ENCODE results near the gene C16orf54.
"Not testable (repeated sequence)": the region's sequence is repeated elsewhere in the genome, so short reads cannot be mapped to it uniquely, and the experiment has no call there.

The C16orf54 gene

GRCh38 chr16:29739927-29740629 is 5.7 kb downstream of the C16orf54 start:
- not testable (repeated sequence) for DNase-seq

GRCh38 chr16:29738514-29738913 is 7.3 kb downstream of the C16orf54 start:
- no peak for DNase-seq

GRCh38 chr16:29737713-29738112 is 8.1 kb downstream of the C16orf54 start:
- DNase-seq = no peak

- DNase-seq = no peak
Measured at GRCh38 chr16:29736764-29737163, 9.0 kb downstream of the C16orf54 start.

GRCh38 chr16:29736112-29736511 is 9.7 kb downstream of the C16orf54 start:
- no peak for DNase-seq

DNA sequence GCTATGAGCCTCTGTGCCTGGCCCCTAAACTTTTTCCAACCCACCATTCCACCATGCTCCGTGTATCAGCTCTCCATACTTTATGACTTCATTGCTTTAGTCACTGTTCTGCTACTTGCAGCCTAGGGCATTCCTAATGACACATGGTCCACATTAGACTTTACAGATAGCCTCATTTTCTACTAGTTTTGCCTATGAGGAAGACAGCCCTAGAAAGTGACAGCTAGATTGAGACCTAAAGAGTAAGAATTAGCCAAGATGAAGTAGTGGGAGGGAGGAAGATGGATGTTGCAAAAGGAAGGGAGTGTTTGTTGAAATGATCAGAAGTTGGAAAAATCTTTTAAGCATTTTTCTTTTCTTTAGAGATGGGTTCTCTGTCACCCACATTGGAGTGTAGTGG is 11.0 kb downstream of the C16orf54 start:
- DNase-seq = no peak

DNA sequence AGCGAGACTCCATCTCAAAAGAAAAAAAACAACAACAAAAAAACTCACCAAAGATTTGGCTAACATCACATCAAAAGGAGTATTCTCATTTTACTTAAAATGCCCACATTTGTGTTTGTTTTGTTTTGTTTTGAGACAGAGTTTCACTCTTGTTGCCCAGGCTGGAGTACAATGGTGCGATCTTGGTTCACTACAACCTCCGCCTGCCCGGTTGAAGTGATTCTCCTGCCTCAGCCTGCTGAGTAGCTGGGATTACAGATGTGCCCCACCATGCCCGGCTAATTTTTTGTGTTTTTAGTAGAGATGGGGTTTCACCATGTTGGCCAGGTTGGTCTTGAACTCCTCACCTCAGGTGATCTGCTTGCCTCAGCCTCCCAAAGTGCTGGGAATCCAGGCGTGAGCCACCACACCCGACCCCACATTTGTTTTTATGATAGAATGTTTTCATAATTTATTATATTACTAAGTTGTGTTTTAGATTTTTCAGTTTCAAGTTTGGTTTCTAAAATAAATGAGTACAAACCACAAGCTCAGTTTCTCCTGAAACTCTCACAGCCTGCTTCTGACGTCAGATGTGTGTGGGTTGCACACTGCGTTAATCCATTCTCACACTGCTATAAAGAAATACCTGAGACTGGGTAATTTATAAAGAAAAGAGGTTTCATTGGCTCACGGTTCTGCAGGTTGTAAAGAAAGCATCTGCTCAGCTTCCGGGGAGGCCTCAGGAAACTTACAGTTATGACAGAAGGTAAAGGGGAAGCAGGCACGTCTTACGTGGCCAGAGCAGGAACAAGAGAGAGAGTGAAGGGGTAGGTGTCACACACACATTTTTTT is 13.8 kb downstream of the C16orf54 start:
- DNase-seq = not testable (repeated sequence)

DNA sequence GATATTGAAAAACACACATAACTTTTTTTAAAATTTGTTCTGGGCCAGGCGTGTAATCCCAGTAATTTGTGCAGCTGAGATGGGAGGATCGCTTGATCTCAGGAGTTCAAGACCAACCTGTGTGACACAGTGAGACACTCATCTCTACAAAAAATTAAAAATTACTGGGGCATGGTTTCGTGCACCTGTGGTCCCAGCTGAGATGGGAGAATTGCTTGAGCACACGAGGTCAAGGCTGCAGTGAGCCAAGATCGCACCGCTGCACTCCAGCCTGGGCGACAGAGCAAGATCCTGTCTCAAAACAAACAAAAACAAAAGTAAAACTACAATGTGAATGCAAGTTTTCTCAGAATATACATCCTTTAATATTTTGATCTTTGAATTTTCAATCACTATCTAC is 15.1 kb downstream of the C16orf54 start:
- no peak for DNase-seq

- DNase-seq = peak; percentile 38
Measured at GRCh38 chr16:29729116-29729521, 16.7 kb downstream of the C16orf54 start.

GRCh38 chr16:29727452-29727851 is 18.3 kb downstream of the C16orf54 start:
- DNase-seq = no peak

DNA sequence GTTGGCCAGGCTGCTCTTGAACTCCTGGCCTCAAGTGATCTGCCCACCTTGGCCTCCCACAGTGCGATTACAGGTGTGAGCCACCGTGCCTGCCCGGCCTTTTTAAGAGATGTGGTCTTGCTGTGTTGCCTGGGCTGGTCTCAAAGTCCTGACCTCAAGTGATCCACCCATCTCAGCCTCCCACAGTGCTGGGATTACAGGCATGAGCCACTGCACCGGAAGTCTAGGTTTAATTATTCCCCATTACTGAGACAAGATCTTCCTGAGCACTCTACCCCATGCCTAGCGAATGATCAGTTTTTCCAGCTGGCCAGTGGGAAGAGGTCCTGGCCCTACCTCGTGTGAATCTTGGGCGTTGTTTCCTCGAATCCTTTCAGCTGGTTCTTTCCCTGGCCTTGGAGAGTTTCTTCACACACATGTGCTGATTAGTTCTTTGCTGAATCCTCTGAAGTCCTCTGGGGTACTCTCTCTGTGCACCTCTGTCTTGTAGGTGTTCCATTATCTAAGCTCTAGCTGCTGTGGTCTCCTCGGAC is 18.9 kb downstream of the C16orf54 start:
- no peak for DNase-seq

DNA sequence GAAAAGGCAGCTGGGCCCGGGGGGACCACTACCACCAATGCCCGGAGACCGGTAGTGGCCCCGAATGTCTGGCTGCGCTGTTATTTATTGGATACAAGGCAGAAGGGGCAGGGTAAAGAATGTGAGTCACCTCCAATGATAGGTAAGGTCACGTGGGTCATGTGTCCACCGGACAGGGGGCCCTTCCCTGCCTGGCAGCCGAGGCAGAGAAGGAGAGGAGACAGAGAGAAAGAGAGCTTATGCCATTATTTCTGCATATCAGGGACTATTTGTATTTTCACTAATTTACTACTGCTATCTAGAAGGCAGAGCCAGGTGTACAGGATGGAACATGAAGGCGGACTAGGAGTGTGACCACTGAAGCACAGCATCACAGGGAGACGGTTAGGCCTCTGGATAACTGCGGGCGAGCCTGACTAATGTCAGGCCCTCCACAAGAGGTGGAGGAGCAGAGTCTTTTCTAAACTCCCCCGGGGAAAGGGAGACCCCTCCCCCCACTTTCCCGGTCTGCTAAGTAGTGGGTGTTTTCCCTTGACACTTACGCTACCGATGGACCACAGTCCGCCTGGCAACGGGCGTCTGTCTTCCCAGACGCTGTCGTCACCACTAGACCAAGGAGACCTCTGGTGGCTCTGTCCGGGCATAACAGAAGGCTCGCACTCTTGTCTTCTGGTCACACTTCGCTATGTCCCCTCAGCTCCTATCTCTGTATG is 24.5 kb downstream of the C16orf54 start:
- DNase-seq = peak; percentile 67

DNA sequence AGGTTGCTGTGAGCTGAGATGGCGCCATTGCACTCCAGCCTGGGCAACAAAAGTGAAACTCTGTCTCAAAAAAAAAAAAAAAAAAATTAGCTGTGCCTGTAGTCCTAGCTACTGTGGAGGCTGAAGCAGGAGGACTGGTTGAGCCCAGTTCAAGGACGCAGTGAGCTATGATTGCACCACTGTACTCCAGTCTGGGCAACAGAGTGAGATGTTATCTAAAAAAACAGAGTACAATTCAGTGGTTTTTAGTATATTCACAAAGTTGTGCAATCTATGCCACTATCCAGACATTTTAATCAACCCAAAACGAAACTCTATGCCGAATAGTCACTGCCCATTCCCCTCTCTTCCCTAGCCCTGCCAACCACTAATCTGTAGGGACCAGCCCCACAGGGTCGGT is 25.1 kb downstream of the C16orf54 start:
- no peak for DNase-seq

- DNase-seq = no peak
Measured at GRCh38 chr16:29719063-29719462, 26.7 kb downstream of the C16orf54 start.

- DNase-seq = no peak
Measured at GRCh38 chr16:29717113-29717512, 28.7 kb downstream of the C16orf54 start.

DNA sequence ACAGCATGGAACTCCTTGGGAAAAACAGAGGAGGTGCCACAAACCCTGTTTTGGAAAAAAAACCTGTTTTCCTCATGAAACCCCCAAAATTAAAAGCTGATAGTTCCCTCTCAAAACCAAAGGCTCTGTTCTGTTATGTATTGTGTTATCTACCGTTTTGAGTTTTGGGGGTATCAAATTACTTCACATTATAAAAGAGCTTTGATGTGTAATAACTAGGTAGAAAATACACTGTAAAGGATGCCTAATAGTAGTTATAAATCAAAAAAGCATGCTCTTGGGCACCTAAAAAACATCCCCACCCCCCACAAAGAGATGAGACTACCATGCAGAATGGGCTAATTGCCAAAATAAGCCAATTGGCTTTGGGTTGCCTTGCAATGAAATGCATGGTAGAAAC is 30.8 kb downstream of the C16orf54 start:
- no peak for DNase-seq

- DNase-seq = no peak
Measured at GRCh38 chr16:29714396-29714795, 31.4 kb downstream of the C16orf54 start.

- DNase-seq = no peak
Measured at GRCh38 chr16:29712809-29713208, 33.0 kb downstream of the C16orf54 start.

- peak; percentile 47 for DNase-seq
Measured at GRCh38 chr16:29710227-29711219, 35.3 kb downstream of the C16orf54 start.

DNA sequence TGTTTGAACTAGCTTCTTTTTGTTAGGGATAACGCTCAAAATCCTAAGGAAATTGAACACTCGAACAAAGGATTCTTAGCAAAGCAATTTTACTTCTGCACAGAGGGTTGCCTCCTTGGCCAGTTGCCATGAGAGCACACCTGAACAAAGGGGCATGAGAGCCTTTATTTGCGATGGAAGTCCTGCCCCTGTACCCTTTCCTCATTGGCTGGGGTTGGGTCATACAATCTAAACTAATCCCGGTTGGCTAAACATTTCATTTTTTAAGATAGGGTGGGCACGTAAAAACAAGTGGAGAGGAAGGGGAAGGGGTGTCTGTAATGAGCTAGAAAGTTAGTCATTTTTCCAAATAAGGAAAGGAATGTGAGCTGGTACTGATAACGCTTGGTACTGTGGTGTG is 36.1 kb downstream of the C16orf54 start:
- DNase-seq = not testable (repeated sequence)

- DNase-seq = no peak
Measured at GRCh38 chr16:29708917-29709600, 36.7 kb downstream of the C16orf54 start.
